SK-N-SH treated with all-trans-retinoic acid at 6 μM for 48 hours (cell line): Measurements from ENCODE around the gene SPRED3.

Source experiments
- ARNTL ChIP-seq: fragments of 450-650 bp; formaldehyde crosslinking; IDR thresholded peaks from 2 replicates; pipeline ENCODE4 v1.5.0; 2020; ENCODE audit warnings: low read depth, mild to moderate bottlenecking, moderate library complexity, borderline replicate concordance
- GLIS3 ChIP-seq: fragments of 250-450 bp; sonication (Bioruptor Pico); IDR thresholded peaks from 2 replicates; pipeline ENCODE4 v1.5.0; 2020; ENCODE audit warnings: mild to moderate bottlenecking, moderate library complexity
- OSR1 ChIP-seq: fragments of 250-450 bp; sonication (Bioruptor Pico); IDR thresholded peaks from 2 replicates; pipeline ENCODE4 v1.8.0; 2022; ENCODE audit warnings: moderate library complexity, mild to moderate bottlenecking, inconsistent platforms
- RARB ChIP-seq: fragments of 250-450 bp; sonication (Bioruptor Pico); IDR thresholded peaks from 2 replicates; pipeline ENCODE4 v1.8.0; 2021; ENCODE audit warnings: mild to moderate bottlenecking, moderate library complexity
- TCF4 ChIP-seq: fragments of 250-450 bp; sonication (Bioruptor Pico); IDR thresholded peaks from 2 replicates; pipeline ENCODE4 v1.8.0; 2021; ENCODE audit warnings: mild to moderate bottlenecking, moderate library complexity, borderline replicate concordance
- ZC3H10 ChIP-seq: fragments of 250-450 bp; sonication (Bioruptor Pico); IDR thresholded peaks from 2 replicates; pipeline ENCODE4 v1.5.1; 2021; ENCODE audit warnings: mild to moderate bottlenecking, moderate library complexity
- ZFP3 ChIP-seq: fragments of 250-450 bp; sonication (Bioruptor Pico); IDR thresholded peaks from 2 replicates; pipeline ENCODE4 v1.5.0; 2020; ENCODE audit warnings: mild to moderate bottlenecking, moderate library complexity
- ZNF565 ChIP-seq: fragments of 450-650 bp; formaldehyde crosslinking; conservative IDR thresholded peaks from 2 replicates; pipeline ENCODE4 v1.5.0; 2020; ENCODE audit warnings: low read depth, mild to moderate bottlenecking, moderate library complexity

GRCh38 chr19:38359242-38360021 lies 29.1 kb upstream of the SPRED3 start:
- TF ChIP-seq ARNTL (CRISPR knock-in tag) (no peak), GLIS3 (CRISPR knock-in tag) (no peak), TCF4 (CRISPR knock-in tag) (no peak), RARB (CRISPR knock-in tag) (no peak), ZC3H10 (no peak), ZFP3 (CRISPR knock-in tag) (no peak), ZNF565 (CRISPR knock-in tag) (no peak), OSR1 (CRISPR knock-in tag) (no peak)
